Epithelial cell of proximal tubule (primary cell): ENCODE measurements around the gene PRDX3. TPM values are rescaled to one million over a fixed set of nuclear protein-coding genes. Genes with fewer than 3 reads are reported as not detected.
A peak's percentile ranks its signal among the peaks of the same experiment; 100 is the strongest.

Experiments used
- DNase-seq: peaks from one replicate; pipeline ENCODE4 v3.0.0-alpha.2; 2011; ENCODE audit warnings: low read depth
- H3K4me3 ChIP-seq: 2 replicates; pipeline ENCODE4 v1.5.1; 2011; ENCODE audit warnings: low read depth, mild to moderate bottlenecking, low read length
- total RNA-seq: library from RNA; depleted of rRNA; stranded (reverse); fragments of >200 nt; gene quantifications from 2 replicates; pipeline ENCODE4 v1.2.3, GENCODE V29; 2015
- TF ChIP-seq, protein P1 (sequence below): conservative IDR thresholded peaks from 2 replicates; pipeline ENCODE4 v1.5.1; 2012; ENCODE audit warnings: low read depth, mild to moderate bottlenecking, low read length

PRDX3 gene
- total RNA-seq, 1 donor from 2014 or later = 267 TPM

DNA sequence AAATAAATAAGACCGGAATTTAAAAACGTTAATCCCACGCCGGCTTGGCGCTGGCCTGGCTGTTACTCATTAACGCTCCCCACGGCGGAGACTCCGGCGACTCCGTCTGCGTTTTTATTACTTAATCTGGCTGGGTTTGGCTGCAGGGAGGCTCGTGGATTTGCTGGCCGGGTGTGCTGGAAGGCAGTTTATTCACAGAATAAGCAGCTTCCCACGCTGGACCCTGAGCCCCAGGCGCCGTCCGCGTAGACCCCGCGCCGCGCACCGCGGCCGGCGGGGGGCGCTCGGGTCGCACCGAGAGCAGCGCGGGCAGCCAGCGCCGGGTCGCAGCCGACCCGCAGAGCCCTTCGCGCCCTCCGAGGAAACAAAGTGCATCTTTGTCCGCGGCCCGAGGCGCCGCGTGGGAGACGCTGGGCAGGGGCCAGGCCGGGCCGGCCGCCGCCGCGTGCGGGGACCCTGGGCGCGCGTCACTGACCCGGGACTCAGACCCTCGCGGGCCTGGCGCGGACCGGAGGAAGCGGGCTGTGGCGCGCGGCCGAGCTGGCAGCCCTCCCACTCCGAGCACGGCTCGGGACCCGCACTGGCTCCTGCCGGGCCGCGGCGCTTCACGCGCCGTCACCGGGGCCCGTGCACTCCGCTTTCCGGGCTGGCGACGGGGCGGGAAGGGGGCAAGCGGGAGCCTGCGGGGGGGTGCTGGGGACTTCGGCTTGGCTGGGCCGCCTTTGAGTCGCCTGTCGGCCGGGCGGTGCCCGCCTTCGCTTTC is 28.2 kb upstream of the PRDX3 start:
- H3K4me3 ChIP-seq = peak overlapping the region; percentile 73
- no peak for DNase-seq
- TF ChIP-seq, protein P1, sequence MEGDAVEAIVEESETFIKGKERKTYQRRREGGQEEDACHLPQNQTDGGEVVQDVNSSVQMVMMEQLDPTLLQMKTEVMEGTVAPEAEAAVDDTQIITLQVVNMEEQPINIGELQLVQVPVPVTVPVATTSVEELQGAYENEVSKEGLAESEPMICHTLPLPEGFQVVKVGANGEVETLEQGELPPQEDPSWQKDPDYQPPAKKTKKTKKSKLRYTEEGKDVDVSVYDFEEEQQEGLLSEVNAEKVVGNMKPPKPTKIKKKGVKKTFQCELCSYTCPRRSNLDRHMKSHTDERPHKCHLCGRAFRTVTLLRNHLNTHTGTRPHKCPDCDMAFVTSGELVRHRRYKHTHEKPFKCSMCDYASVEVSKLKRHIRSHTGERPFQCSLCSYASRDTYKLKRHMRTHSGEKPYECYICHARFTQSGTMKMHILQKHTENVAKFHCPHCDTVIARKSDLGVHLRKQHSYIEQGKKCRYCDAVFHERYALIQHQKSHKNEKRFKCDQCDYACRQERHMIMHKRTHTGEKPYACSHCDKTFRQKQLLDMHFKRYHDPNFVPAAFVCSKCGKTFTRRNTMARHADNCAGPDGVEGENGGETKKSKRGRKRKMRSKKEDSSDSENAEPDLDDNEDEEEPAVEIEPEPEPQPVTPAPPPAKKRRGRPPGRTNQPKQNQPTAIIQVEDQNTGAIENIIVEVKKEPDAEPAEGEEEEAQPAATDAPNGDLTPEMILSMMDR = peak; percentile 54

DNA sequence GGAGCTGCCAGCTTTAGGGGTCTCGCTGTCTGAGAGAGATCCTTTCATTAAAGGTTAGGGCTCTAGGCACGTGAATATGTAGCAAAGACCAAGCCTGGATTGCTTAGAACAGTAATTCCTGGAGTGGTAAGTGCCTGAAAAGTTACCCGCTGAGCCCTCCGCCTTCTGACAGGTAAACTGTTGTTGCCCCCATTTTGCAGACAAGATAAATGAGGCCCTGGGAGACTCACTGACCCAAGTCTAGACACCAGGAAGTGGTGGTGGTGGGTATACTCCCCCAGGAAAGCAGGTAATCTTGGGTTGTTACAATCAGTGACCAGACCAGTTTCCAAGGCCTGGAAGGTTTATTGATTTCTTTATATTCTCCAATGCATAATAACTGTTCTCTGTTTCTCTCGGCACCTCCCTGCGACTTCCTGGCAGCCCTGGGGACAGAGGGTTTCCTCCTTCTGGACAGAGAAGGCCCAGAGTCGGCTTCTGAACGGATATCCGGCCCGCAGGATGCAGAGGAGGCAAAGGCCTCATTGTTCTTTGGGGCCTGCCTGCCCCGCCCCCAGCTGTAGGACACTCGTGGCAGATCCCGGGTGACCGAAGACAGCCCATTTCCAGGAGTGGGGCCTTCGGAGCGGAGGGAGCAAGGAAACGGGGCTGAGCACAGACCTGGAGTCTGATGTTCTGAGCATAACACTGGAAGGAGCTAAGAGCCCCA is 27.4 kb upstream of the PRDX3 start:
- no peak for DNase-seq
- peak overlapping the region; percentile 73 for H3K4me3 ChIP-seq
- TF ChIP-seq, protein P1 = no peak

GRCh38 chr10:119203006-119203405 is 24.4 kb upstream of the PRDX3 start:
- TF ChIP-seq, protein P1 = no peak
- no peak for DNase-seq
- H3K4me3 ChIP-seq = no peak overlapping the region

GRCh38 chr10:119201233-119201632 is 22.6 kb upstream of the PRDX3 start:
- TF ChIP-seq, protein P1 = no peak
- DNase-seq = no peak
- H3K4me3 ChIP-seq = no peak overlapping the region

DNA sequence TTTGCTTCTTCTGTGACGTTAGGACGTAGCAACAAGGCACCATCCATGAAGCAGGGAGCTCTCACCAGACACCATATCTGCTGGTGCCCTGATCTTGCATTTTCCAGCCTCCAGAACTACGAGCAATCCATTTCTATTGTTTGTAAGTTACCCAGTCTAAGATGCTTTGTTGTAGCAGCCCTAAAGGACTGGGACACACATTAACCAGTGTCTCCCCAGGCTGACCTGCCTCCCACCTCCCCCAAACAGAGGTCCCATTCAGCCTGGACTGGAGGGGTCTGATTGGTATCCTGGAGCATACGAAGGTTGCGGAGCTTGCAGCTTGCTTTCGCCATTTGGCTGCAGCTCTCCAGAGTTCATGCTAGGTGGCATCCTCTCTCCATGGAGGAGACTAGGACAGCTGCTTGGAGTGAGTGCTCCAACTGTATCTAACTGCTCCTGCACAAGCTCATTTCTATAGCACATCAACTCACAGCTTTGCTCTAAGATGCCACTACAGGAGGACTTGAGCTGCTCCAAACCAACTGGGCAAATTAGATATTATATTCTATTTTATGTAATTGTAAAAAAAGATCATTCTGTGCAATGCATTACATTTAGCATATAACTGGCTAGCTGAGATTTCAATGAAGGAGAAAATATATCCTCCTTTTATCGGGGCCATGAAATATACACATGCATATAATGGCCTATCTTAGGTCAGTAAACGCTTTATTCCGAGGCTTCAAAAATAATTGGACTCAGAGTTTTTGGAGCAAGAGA is 20.8 kb upstream of the PRDX3 start:
- no peak overlapping the region for H3K4me3 ChIP-seq
- DNase-seq = no peak
- TF ChIP-seq, protein P1 = peak; percentile 93

DNA sequence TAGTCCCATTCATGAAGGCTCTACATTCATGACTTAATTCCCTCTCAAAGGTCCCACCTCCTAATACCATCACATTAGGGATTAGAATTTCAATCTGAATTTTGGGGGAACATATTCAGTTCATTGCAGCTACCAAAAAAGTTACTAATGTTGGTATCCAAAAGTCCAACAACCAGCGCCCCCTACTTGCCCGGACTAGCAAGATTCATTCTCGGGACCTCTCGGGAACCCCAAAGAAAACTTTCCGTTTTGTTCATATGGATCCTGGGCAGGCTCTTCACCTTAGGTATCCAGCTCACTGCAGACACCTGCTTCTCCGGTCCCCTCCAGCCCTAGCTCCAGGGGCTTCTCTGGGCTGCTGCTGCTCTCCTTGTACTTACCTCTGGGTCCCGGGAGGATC is 19.8 kb upstream of the PRDX3 start:
- DNase-seq = no peak
- TF ChIP-seq, protein P1 = peak; percentile 63

More for the DNA sequence above, 19.8 kb upstream of the PRDX3 start:
- H3K4me3 ChIP-seq = no peak overlapping the region
